GM21737 (cell line): ENCODE results near the gene SPG7.

Source experiments
- ATAC-seq: cut with Tn5 transposase; IDR thresholded peaks from one replicate; pipeline ENCODE4 v1.9.1; 2021; ENCODE audit warnings: mild to moderate bottlenecking, moderate library complexity; ENCODE audit not compliant: unreplicated experiment

The SPG7 gene

GRCh38 chr16:89510526-89510925, 2.3 kb downstream of the SPG7 start:
- ATAC-seq, result no peak

- no peak for ATAC-seq
Observed at GRCh38 chr16:89511374-89511773, 3.2 kb downstream of the SPG7 start.

GRCh38 chr16:89512453-89512852, 4.2 kb downstream of the SPG7 start:
- ATAC-seq, result no peak

- ATAC-seq, result no peak
Observed at GRCh38 chr16:89517128-89517527, 8.9 kb downstream of the SPG7 start.

GRCh38 chr16:89519881-89520280, 11.7 kb downstream of the SPG7 start:
- ATAC-seq, result no peak

- ATAC-seq, result no peak
Observed at GRCh38 chr16:89522287-89522686, 14.1 kb downstream of the SPG7 start.

GRCh38 chr16:89523680-89524344, 15.6 kb downstream of the SPG7 start:
- ATAC-seq, result no peak

GRCh38 chr16:89525146-89525913, 17.1 kb downstream of the SPG7 start:
- ATAC-seq, result no peak

- no peak for ATAC-seq
Observed at GRCh38 chr16:89529097-89529496, 20.9 kb downstream of the SPG7 start.

GRCh38 chr16:89530401-89531381, 22.5 kb downstream of the SPG7 start:
- ATAC-seq, result no peak

GRCh38 chr16:89531821-89532526, 23.8 kb downstream of the SPG7 start:
- ATAC-seq, result no peak

GRCh38 chr16:89534252-89534756, 26.1 kb downstream of the SPG7 start:
- no peak for ATAC-seq

- ATAC-seq, result no peak
Observed at GRCh38 chr16:89536371-89536770, 28.2 kb downstream of the SPG7 start.

- ATAC-seq, result no peak
Observed at GRCh38 chr16:89536886-89537548, 28.8 kb downstream of the SPG7 start.

- ATAC-seq, result no peak
Observed at GRCh38 chr16:89537549-89537925, 29.3 kb downstream of the SPG7 start.

- no peak for ATAC-seq
Observed at GRCh38 chr16:89538286-89538685, 30.1 kb downstream of the SPG7 start.

GRCh38 chr16:89540557-89540956, 32.4 kb downstream of the SPG7 start:
- no peak for ATAC-seq

- ATAC-seq, result no peak
Observed at GRCh38 chr16:89541792-89542191, 33.6 kb downstream of the SPG7 start.

- ATAC-seq, result no peak
Observed at GRCh38 chr16:89544113-89544512, 35.9 kb downstream of the SPG7 start.

- no peak for ATAC-seq
Observed at GRCh38 chr16:89544713-89545043, 36.5 kb downstream of the SPG7 start.
